Prostate gland (tissue), 2 donors: ENCODE measurements around the gene CLTB.

ENCODE experiments used
- POLR2A ChIP-seq: fragments of 450-650 bp; IDR thresholded peaks from one replicate; pipeline ENCODE4 v1.6.1; 2016; ENCODE audit warnings: antibody characterized with exemption, mild to moderate bottlenecking
- POLR2AphosphoS5 ChIP-seq: sonication (generic); formaldehyde crosslinking; IDR thresholded peaks from one replicate; pipeline ENCODE4 v1.6.1; 2017; ENCODE audit warnings: antibody characterized with exemption
- TF ChIP-seq, protein P1 (sequence below), 4 experiments: fragments of 200-600 bp in 2 of 4; fragments of 450-650 bp in 2 of 4; sonication (generic) in 2 of 4; IDR thresholded peaks; 1 replicate in 3 of 4; 2 replicates in 1 of 4; pipeline ENCODE4 v1.5.1; 2016 to 2019; ENCODE audit warnings: antibody characterized with exemption in 4 of 4, mild to moderate bottlenecking in 2 of 4, moderate library complexity in 2 of 4

DNA sequence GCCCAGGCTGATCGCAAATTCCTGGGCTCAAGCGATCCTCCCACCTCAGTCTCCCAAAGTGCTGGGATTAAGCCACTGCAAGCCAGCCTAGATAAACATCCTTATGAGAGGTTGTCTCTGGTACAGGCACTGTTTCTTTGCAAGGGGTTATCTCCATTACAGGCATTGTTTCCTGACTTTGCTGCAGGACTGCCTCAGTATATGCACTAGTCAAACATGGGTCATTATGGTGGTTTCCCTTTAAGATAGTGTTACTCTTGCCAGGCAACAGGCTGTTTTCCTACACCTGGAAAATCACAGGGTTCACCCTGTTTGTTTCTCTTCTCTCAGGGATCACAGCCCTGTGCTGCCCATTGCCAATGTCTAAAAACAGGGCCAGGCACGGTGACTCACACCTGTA is 7.8 kb upstream of the CLTB start:
- TF ChIP-seq, protein P1, sequence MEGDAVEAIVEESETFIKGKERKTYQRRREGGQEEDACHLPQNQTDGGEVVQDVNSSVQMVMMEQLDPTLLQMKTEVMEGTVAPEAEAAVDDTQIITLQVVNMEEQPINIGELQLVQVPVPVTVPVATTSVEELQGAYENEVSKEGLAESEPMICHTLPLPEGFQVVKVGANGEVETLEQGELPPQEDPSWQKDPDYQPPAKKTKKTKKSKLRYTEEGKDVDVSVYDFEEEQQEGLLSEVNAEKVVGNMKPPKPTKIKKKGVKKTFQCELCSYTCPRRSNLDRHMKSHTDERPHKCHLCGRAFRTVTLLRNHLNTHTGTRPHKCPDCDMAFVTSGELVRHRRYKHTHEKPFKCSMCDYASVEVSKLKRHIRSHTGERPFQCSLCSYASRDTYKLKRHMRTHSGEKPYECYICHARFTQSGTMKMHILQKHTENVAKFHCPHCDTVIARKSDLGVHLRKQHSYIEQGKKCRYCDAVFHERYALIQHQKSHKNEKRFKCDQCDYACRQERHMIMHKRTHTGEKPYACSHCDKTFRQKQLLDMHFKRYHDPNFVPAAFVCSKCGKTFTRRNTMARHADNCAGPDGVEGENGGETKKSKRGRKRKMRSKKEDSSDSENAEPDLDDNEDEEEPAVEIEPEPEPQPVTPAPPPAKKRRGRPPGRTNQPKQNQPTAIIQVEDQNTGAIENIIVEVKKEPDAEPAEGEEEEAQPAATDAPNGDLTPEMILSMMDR (IDR thresholded peaks at IDR 0.05): no peak
- no peak for TF ChIP-seq POLR2A
- TF ChIP-seq POLR2AphosphoS5: no peak
